ENCODE data around the gene CDC14B.

- TF ChIP-seq CTCF (IDR thresholded peaks at IDR 0.05; ENCODE audit: low read depth, low read length, missing input control) (no peak), NR2F2 (IDR thresholded peaks at IDR 0.05) (no peak), YY1 (IDR thresholded peaks at IDR 0.05) (no peak)
- TF ChIP-seq, protein P1, sequence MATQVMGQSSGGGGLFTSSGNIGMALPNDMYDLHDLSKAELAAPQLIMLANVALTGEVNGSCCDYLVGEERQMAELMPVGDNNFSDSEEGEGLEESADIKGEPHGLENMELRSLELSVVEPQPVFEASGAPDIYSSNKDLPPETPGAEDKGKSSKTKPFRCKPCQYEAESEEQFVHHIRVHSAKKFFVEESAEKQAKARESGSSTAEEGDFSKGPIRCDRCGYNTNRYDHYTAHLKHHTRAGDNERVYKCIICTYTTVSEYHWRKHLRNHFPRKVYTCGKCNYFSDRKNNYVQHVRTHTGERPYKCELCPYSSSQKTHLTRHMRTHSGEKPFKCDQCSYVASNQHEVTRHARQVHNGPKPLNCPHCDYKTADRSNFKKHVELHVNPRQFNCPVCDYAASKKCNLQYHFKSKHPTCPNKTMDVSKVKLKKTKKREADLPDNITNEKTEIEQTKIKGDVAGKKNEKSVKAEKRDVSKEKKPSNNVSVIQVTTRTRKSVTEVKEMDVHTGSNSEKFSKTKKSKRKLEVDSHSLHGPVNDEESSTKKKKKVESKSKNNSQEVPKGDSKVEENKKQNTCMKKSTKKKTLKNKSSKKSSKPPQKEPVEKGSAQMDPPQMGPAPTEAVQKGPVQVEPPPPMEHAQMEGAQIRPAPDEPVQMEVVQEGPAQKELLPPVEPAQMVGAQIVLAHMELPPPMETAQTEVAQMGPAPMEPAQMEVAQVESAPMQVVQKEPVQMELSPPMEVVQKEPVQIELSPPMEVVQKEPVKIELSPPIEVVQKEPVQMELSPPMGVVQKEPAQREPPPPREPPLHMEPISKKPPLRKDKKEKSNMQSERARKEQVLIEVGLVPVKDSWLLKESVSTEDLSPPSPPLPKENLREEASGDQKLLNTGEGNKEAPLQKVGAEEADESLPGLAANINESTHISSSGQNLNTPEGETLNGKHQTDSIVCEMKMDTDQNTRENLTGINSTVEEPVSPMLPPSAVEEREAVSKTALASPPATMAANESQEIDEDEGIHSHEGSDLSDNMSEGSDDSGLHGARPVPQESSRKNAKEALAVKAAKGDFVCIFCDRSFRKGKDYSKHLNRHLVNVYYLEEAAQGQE (IDR thresholded peaks at IDR 0.05): no peak
These were observed 157.1 kb downstream of the CDC14B start for GRCh38 chr9:96462541-96462940.

Measured in liver (tissue), 3 donors.